Adipocyte (in vitro differentiated cells): ENCODE measurements around the gene ANGPTL8.

Experiments used
- DNase-seq: peaks from one replicate; pipeline ENCODE4 v3.0.0-alpha.2; 2015; ENCODE audit warnings: low read depth
- H3K27me3 ChIP-seq: replicated peaks from 2 replicates; pipeline ENCODE4 v1.7.0; 2013; ENCODE audit warnings: mild to moderate bottlenecking, low read length, moderate library complexity; ENCODE audit not compliant: control insufficient read depth, insufficient read depth
- H3K36me3 ChIP-seq: 2 replicates; pipeline ENCODE4 v1.7.0; 2013; ENCODE audit warnings: low read length, mild to moderate bottlenecking, moderate library complexity; ENCODE audit not compliant: control insufficient read depth, insufficient read depth, severe bottlenecking
- H3K4me1 ChIP-seq: 2 replicates; pipeline ENCODE4 v1.7.0; 2013; ENCODE audit warnings: mild to moderate bottlenecking, low read length, moderate library complexity; ENCODE audit not compliant: control insufficient read depth, insufficient read depth
- H3K4me3 ChIP-seq: 2 replicates; pipeline ENCODE4 v1.7.0; 2013; ENCODE audit warnings: mild to moderate bottlenecking, low read length, moderate library complexity
- H3K9ac ChIP-seq: 2 replicates; pipeline ENCODE4 v1.7.0; 2013; ENCODE audit warnings: mild to moderate bottlenecking, low read length, moderate library complexity
- H3K9me3 ChIP-seq: 2 replicates; pipeline ENCODE4 v1.7.0; 2013; ENCODE audit warnings: mild to moderate bottlenecking, low read length, moderate library complexity; ENCODE audit not compliant: control insufficient read depth

Gene ANGPTL8

DNA sequence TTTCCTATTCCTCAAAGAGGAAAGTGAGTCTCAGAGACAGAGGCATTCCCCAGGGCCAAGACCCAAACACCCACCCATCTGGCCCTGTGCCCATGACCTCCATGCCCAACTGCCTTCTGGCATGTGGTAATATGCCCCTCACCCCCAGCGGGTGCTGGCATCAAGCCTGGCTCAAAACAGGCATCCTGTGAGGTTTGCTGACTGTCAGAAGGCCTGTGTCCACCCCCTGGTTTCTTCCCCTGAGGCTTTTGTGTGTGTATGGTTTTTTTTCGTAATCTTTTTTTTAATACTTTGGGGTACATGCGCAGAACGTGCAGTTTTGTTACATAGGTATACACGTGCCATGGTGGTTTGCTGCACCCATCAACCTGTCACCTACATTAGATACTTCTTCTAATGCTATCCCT is 34.5 kb upstream of the ANGPTL8 start:
- Histone ChIP-seq H3K9me3 (no peaks in the 10 kb centered on the region), H3K9ac (no peak overlapping the region), H3K27me3 (no peaks in the 10 kb centered on the region), H3K36me3 (peaks cover 28% of the 10 kb centered on the region), H3K4me3 (no peak overlapping the region), H3K4me1 (peaks cover 25% of the 10 kb centered on the region)
- DNase-seq, result no peak

DNA sequence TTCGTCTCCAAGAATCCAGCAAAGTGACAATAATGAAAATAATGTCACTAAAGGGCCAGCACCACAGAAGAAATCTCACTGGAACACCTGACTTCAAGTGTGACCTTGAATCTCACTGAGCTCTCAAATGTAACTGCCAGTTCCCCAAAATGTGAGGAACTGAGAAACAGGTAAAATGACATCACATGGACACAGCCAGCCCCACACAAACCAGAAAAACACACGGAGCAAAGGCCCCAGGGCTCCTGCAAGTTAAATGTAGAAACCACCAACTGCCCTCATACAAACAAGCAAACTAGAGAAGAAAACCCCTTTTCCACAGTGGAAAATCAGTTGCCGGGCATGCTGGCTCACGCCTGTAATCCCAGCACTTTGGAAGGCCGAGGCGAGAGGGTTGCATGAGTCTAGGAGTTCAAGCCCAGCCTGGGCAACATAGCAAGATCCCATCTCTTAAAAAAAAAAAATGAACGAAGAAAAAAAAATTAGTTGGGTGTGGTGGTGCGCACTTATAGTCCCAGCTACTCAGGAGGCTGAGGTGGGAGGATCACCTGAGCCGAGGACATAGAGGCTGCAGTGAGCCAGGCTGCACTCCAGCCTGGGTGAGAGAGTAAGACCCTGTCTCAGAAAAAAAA is 33.4 kb upstream of the ANGPTL8 start:
- no peak for DNase-seq
- H3K36me3 ChIP-seq, result peaks cover 28% of the 10 kb centered on the region
- no peak overlapping the region for H3K9ac ChIP-seq
- H3K27me3 ChIP-seq, result no peaks in the 10 kb centered on the region
- H3K4me1 ChIP-seq, result peaks cover 25% of the 10 kb centered on the region
- H3K4me3 ChIP-seq, result no peak overlapping the region
- no peaks in the 10 kb centered on the region for H3K9me3 ChIP-seq

DNA sequence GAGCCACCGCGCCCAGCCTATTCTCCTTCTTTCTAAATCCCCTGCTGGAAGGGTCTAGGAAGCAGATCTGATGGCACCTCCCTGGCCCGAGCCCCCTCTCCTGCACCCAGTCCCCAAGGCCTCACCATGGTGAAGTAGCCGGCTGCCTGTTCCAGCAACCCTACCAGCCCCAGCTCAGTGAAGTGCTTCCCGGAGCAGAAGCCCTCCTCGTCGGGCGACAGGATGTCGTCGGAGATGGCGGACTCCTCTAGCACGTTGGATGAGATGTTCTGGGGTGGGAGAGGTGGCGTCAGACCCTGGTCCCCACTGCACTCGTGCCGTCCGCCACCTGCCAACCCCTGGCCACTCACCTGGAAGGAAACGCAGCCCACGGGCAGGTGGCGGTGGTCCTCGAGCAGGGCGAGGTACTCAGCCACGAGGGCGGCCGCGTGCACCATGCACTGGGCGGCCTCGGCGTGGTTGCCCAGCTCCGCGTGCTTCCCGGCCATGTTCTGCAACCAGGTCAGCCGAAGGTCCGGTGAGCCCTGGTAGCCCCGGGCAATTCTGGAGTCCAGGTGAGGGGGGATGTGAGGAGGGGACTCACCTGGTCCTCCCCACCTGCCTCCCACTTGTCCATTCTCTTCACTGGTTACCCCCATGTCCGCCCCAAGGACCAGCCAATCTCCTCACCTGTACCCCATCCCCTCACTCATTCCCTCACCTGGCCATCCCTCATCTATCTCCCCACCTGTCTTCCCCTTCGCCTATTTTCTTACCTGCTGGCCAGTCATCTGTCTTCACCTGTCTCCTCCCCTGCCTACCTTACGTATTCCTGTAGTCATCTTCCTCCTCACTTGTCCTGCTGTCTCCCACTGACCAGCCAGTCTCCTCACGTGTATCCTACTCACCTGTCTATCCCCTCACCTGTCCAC is 30.6 kb upstream of the ANGPTL8 start:
- H3K4me3 ChIP-seq, result no peak overlapping the region
- no peaks in the 10 kb centered on the region for H3K27me3 ChIP-seq
- H3K9me3 ChIP-seq, result no peaks in the 10 kb centered on the region
- no peak for DNase-seq
- peaks cover 13% of the 10 kb centered on the region for H3K4me1 ChIP-seq
- H3K9ac ChIP-seq, result no peak overlapping the region
- peaks cover 30% of the 10 kb centered on the region for H3K36me3 ChIP-seq

DNA sequence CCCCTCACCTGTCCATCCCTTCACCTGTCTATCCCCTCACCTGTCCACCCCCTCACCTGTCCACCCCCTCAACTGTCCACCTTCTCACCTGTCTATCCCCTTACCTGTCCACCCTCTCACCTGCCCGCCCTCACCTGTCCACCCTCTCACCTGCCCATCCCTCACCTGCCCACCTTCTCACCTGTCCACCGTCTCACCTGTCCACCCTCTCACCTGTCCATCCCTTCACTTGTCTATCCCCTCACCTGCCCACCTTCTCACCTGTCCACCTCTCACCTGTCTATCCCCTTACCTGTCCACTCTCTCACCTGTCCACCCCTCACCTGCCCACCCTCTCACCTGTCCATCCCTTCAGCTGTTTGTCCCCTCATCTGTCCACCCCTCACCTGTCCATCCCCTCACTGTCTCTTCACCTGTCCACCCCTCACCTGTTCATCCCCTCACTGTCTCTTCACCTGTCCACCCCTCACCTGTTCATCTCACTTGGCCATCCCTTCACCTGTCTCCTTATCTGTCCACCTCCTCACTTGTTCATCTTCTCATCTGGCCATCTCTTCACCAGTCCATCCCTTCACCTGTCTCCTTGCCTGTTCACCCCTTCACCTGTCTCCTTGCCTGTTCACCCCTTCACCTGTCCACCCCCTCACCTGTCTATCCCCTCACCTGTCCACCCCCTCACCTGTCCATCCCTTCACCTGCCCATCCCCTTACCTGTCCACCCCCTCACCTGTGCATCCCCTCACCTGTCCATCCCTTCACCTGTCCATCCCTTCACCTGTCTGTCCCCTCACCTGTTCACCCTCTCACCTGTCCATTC is 29.4 kb upstream of the ANGPTL8 start:
- H3K36me3 ChIP-seq, result peaks cover 39% of the 10 kb centered on the region
- H3K9ac ChIP-seq, result no peak overlapping the region
- no peak for DNase-seq
- H3K4me3 ChIP-seq, result no peak overlapping the region
- H3K9me3 ChIP-seq, result no peaks in the 10 kb centered on the region
- no peaks in the 10 kb centered on the region for H3K27me3 ChIP-seq
- H3K4me1 ChIP-seq, result peaks cover 2% of the 10 kb centered on the region

DNA sequence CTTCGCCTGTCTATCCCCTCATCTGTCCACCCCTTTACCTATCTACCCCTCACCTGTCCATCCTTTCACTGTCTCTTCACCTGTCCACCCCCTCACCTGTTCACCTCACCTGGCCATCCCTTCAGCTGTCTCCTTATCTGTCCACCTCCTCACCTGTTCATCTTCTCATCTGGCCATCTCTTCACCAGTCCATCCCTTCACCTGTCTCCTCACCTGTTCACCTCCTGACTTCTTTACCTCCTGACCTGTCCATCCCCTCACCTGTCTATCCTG is 28.8 kb upstream of the ANGPTL8 start:
- H3K4me1 ChIP-seq, result no peaks in the 10 kb centered on the region
- H3K4me3 ChIP-seq, result no peak overlapping the region
- no peak overlapping the region for H3K9ac ChIP-seq
- H3K36me3 ChIP-seq, result peaks cover 44% of the 10 kb centered on the region
- no peaks in the 10 kb centered on the region for H3K9me3 ChIP-seq
- DNase-seq, result no peak
- H3K27me3 ChIP-seq, result no peaks in the 10 kb centered on the region

DNA sequence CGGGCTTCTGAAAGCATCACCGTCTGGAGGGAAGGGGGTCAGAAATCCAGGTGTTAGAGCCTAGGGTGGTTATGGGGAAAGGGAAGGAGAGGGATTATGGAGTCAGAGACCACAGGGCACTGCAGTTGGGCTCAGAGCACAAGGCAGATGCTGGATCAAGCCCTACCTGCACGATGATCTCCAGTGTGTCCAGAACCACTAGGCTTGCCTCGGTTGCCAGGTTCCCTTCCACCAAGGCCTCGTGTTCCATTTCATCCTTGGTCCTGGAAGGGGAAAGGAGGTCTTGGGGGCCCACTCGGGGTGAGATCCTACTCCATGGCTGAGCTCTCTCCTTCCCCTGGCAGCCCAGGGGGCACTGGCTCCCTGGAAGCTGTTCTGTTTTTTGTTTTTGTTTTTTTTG is 25.0 kb upstream of the ANGPTL8 start:
- H3K4me1 ChIP-seq, result no peaks in the 10 kb centered on the region
- no peaks in the 10 kb centered on the region for H3K9me3 ChIP-seq
- no peak overlapping the region for H3K4me3 ChIP-seq
- no peaks in the 10 kb centered on the region for H3K27me3 ChIP-seq
- H3K9ac ChIP-seq, result no peak overlapping the region
- H3K36me3 ChIP-seq, result peaks cover 48% of the 10 kb centered on the region
- no peak for DNase-seq

DNA sequence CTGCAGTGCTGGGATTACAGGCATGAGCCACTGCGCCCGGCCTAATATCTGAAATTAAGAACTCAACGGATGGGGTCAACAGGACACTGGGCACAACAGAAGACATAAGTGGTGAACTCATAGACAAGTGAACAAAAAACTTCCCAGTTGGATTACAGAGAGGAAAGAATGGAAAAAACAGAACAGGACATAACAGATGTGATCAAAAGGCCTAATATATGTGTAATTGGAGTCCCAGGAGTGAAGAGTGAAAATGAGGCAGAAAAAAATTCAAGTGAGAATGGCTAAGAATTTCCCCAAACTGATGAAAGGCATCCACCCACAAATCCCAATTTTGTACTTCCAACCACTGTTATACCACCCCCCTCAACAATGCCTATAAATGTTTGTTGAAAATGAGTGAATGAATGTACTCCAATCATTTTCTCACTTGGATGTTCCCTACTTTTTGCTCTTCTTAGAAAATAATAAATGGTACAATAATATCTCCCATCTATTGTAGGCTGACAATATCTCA is 18.3 kb upstream of the ANGPTL8 start:
- peaks cover 33% of the 10 kb centered on the region for H3K36me3 ChIP-seq
- H3K4me3 ChIP-seq, result no peak overlapping the region
- no peak overlapping the region for H3K9ac ChIP-seq
- peaks cover 17% of the 10 kb centered on the region for H3K4me1 ChIP-seq
- no peak for DNase-seq
- H3K9me3 ChIP-seq, result peaks cover 15% of the 10 kb centered on the region
- no peaks in the 10 kb centered on the region for H3K27me3 ChIP-seq

DNA sequence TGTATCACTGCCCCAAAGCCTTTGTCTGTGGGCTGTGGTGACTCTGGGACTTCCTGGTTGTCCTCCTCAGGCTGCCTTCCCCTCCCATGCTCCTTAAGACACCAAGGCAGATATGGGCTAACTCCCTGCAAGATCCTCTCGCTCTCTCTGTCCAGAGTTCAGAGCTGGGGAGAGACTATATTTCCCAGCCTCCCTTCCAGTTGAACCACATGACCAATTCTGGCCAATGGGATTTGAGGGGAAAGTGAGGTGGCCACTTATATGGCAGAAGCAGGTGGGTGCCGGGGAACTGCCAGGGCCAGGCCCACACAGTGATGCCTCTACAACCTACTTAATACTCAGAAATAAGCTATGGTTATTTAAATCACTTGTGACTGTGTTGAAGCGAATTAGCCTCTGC is 16.2 kb upstream of the ANGPTL8 start:
- Histone ChIP-seq H3K27me3 (no peaks in the 10 kb centered on the region), H3K9ac (peak overlapping the region; percentile 35), H3K9me3 (peaks cover 15% of the 10 kb centered on the region), H3K4me1 (peaks cover 17% of the 10 kb centered on the region), H3K4me3 (peak overlapping the region; percentile 18), H3K36me3 (peaks cover 27% of the 10 kb centered on the region)
- no peak for DNase-seq

DNA sequence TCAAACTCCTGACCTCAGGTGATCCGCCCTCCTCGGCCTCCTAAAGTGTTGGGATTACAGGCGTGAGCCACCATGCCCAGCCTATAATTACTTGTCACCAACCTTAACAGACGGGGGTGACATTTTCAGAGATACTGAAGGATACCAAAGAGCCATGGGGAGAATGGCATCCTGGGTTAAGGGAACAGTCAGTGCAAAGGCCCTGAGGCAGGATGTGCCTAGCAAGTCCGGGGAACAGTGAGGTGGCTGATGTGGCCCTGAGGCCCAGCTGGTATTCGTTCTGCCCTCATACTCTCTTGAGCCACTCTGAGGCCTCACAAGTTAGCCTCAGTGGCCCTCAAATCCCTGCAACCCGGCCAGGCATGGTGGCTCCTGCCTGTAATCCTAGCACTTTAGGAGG is 15.0 kb upstream of the ANGPTL8 start:
- H3K36me3 ChIP-seq, result peaks cover 27% of the 10 kb centered on the region
- peaks cover 17% of the 10 kb centered on the region for H3K4me1 ChIP-seq
- no peaks in the 10 kb centered on the region for H3K27me3 ChIP-seq
- DNase-seq, result no peak
- H3K9ac ChIP-seq, result no peak overlapping the region
- H3K9me3 ChIP-seq, result peaks cover 15% of the 10 kb centered on the region
- no peak overlapping the region for H3K4me3 ChIP-seq

DNA sequence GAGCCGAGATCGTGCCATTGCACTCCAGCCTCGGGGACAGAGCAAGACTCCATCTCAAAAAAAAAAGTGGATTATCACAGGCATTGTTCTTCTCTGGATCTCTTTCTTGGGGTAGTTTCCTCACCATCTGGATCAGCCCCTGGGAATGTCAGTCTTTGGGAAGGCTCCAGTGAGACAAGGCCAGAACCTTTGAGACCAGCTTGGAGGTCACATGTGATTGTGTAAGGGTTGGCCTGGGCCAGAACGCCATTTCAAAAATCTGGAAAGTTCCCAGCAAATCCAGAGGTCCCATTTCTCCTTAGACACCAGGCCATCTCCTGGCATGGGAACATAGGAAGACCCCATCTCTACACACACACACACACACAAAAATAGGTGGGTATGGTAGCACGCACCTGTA is 14.2 kb upstream of the ANGPTL8 start:
- Histone ChIP-seq H3K27me3 (no peaks in the 10 kb centered on the region), H3K9ac (peak overlapping the region; percentile 16), H3K4me3 (no peak overlapping the region), H3K36me3 (peaks cover 25% of the 10 kb centered on the region), H3K4me1 (peaks cover 17% of the 10 kb centered on the region), H3K9me3 (peaks cover 15% of the 10 kb centered on the region)
- no peak for DNase-seq

DNA sequence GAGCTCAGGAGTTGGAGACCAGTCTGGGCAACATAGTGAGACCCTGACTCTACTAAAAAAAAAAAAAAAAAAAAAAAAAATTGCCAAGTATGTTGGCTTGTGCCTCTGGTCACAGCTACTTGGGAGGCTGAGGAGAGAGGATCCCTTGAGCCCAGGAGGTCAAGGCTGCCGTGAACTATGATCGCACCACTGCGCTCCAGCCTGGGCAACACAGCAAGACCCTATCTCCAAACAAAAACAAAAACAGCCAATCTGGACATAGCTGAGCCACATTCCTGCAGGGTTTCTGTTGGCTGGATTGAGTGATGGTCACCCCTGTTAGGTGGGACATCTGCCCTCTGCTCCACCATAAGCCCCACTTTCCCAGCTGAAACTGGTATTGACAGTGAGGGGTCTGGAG is 13.6 kb upstream of the ANGPTL8 start:
- peaks cover 23% of the 10 kb centered on the region for H3K4me1 ChIP-seq
- no peak for DNase-seq
- H3K9me3 ChIP-seq, result peaks cover 11% of the 10 kb centered on the region
- H3K9ac ChIP-seq, result peak overlapping the region; percentile 16
- H3K4me3 ChIP-seq, result no peak overlapping the region
- H3K27me3 ChIP-seq, result no peaks in the 10 kb centered on the region
- H3K36me3 ChIP-seq, result peaks cover 23% of the 10 kb centered on the region
